ENCODE data around the gene PITPNB.

PITPNB gene

GRCh38 chr22:27805841-27806240, 113.2 kb downstream of the PITPNB start:
- TF ChIP-seq, protein P1, sequence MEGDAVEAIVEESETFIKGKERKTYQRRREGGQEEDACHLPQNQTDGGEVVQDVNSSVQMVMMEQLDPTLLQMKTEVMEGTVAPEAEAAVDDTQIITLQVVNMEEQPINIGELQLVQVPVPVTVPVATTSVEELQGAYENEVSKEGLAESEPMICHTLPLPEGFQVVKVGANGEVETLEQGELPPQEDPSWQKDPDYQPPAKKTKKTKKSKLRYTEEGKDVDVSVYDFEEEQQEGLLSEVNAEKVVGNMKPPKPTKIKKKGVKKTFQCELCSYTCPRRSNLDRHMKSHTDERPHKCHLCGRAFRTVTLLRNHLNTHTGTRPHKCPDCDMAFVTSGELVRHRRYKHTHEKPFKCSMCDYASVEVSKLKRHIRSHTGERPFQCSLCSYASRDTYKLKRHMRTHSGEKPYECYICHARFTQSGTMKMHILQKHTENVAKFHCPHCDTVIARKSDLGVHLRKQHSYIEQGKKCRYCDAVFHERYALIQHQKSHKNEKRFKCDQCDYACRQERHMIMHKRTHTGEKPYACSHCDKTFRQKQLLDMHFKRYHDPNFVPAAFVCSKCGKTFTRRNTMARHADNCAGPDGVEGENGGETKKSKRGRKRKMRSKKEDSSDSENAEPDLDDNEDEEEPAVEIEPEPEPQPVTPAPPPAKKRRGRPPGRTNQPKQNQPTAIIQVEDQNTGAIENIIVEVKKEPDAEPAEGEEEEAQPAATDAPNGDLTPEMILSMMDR (IDR thresholded peaks at IDR 0.05; ENCODE audit: control insufficient read depth, extremely low read depth, insufficient read depth), result no peak
- no peak for DNase-seq (ENCODE audit: low read depth)
- H3K4me3 ChIP-seq (ENCODE audit: low read depth, low read length), result no peak overlapping the region

GRCh38 chr22:27804470-27805297, 114.4 kb downstream of the PITPNB start:
- DNase-seq (ENCODE audit: low read depth), result no peak
- no peak overlapping the region for H3K4me3 ChIP-seq (ENCODE audit: low read depth, low read length)
- TF ChIP-seq, protein P1 (IDR thresholded peaks at IDR 0.05; ENCODE audit: control insufficient read depth, extremely low read depth, insufficient read depth), result peak; percentile 74

DNA sequence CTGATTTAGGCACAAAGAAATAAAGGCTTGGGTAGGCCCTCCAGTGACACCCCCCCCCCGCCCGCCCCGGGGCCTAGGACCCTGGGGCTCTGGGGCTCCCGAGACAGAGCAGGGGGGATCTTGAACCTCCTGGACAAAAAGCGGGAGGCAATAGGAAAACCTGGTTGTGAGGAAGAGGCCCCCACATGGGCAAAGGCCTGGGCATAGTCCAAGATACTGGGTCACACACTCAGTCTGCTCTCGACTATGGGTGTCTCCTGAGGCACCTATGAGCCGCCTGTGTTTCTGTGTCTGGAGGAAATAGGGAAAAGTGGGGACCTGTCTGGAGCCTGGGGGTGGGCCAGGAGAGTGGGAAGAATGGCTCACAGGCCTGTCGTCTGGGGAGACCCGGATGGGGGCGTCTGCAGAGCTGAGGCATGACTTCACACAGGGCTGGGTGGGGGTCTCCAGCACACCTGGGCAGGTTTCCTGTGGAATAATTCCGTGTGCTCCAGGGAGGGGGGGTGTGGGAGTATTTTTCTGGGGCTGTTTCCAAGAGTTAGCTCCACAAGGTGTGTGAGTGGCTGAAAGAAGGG, 115.1 kb downstream of the PITPNB start:
- DNase-seq (ENCODE audit: low read depth), result no peak
- TF ChIP-seq, protein P1 (IDR thresholded peaks at IDR 0.05; ENCODE audit: control insufficient read depth, extremely low read depth, insufficient read depth), result no peak
- H3K4me3 ChIP-seq (ENCODE audit: low read depth, low read length), result no peak overlapping the region

- H3K4me3 ChIP-seq (ENCODE audit: low read depth, low read length), result no peak overlapping the region
- TF ChIP-seq, protein P1 (IDR thresholded peaks at IDR 0.05; ENCODE audit: control insufficient read depth, extremely low read depth, insufficient read depth), result no peak
- no peak for DNase-seq (ENCODE audit: low read depth)
These were observed 116.5 kb downstream of the PITPNB start for GRCh38 chr22:27802346-27803073.
